Measurements from ENCODE around the gene NIPAL3. TPM values are rescaled to one million over a fixed set of nuclear protein-coding genes. Genes with fewer than 3 reads are reported as not detected.

The NIPAL3 gene
- polyA plus RNA-seq, 1 donor from 2014 or later, result 9.6 TPM

GRCh38 chr1:24502065-24502708 is 86.6 kb downstream of the NIPAL3 start:
- Histone ChIP-seq H3K79me2 (replicated peaks; ENCODE audit: insufficient read depth, low read length) (no peaks in the 10 kb centered on the region), H3K9me3 (ENCODE audit: low read length) (no peaks in the 10 kb centered on the region), H3K9ac (ENCODE audit: low read length) (peak overlapping the region; percentile 79), H3K27me3 (ENCODE audit: insufficient read depth, low read depth, low read length) (peaks cover 16% of the 10 kb centered on the region), H4K20me1 (ENCODE audit: insufficient read depth) (no peaks in the 10 kb centered on the region), H3F3A (ENCODE audit: insufficient read depth, low read length, poor library complexity, severe bottlenecking) (no peaks in the 10 kb centered on the region), H3K4me2 (ENCODE audit: low read length) (peak overlapping the region; percentile 48), H3K27ac (ENCODE audit: low read length) (peak overlapping the region; percentile 57), H3K9me2 (ENCODE audit: insufficient read depth, low read length) (no peaks in the 10 kb centered on the region), H3K4me3 (ENCODE audit: low read length) (peak overlapping the region; percentile 83), H2AFZ (ENCODE audit: low read depth, low read length) (peak overlapping the region; percentile 83), H3K36me3 (ENCODE audit: insufficient read depth, low read length) (no peaks in the 10 kb centered on the region)
- TF ChIP-seq REST (IDR thresholded peaks at IDR 0.05; ENCODE audit: borderline replicate concordance) (peak; percentile 51), EP300 (conservative IDR thresholded peaks at IDR 0.05; ENCODE audit: poor library complexity, severe bottlenecking) (peak; percentile 10), SMC3 (conservative IDR thresholded peaks at IDR 0.05; ENCODE audit: poor library complexity) (peak; percentile 23), TAF1 (IDR thresholded peaks at IDR 0.05; ENCODE audit: low read depth) (no peak), RAD21 (conservative IDR thresholded peaks at IDR 0.05) (no peak), POLR2AphosphoS5 (IDR thresholded peaks at IDR 0.05) (no peak), MXI1 (conservative IDR thresholded peaks at IDR 0.05; ENCODE audit: poor library complexity, severe bottlenecking) (peak; percentile 24), EZH2 (IDR thresholded peaks at IDR 0.05; ENCODE audit: borderline replicate concordance, insufficient read depth, low read length, poor library complexity, severe bottlenecking) (no peak), CTCF (IDR thresholded peaks at IDR 0.05; ENCODE audit: poor library complexity, severe bottlenecking) (no peak)

- Histone ChIP-seq H3K9me3 (ENCODE audit: low read length) (no peaks in the 10 kb centered on the region), H3K27ac (ENCODE audit: low read length) (peak within 1 kb of the TSS; percentile 57), H3K4me3 (ENCODE audit: low read length) (peak within 1 kb of the TSS; percentile 83), H3K4me2 (ENCODE audit: low read length) (peak within 1 kb of the TSS; percentile 48), H3K9me2 (ENCODE audit: insufficient read depth, low read length) (no peaks in the 10 kb centered on the region), H3K79me2 (replicated peaks; ENCODE audit: insufficient read depth, low read length) (no peaks in the 10 kb centered on the region), H4K20me1 (ENCODE audit: insufficient read depth) (no peaks in the 10 kb centered on the region), H3K9ac (ENCODE audit: low read length) (peak within 1 kb of the TSS; percentile 79), H2AFZ (ENCODE audit: low read depth, low read length) (peak within 1 kb of the TSS; percentile 83), H3K36me3 (ENCODE audit: insufficient read depth, low read length) (no peaks in the 10 kb centered on the region), H3F3A (ENCODE audit: insufficient read depth, low read length, poor library complexity, severe bottlenecking) (no peaks in the 10 kb centered on the region), H3K27me3 (ENCODE audit: insufficient read depth, low read depth, low read length) (peaks cover 16% of the 10 kb centered on the region)
- peak; percentile 44 for TF ChIP-seq POLR2AphosphoS5 (IDR thresholded peaks at IDR 0.05)
- no peak for TF ChIP-seq REST (IDR thresholded peaks at IDR 0.05; ENCODE audit: borderline replicate concordance)
Observed at GRCh38 chr1:24502709-24503058, 87.1 kb downstream of the NIPAL3 start, which contains the start of gene RCAN3. Gene RCAN3 (plus strand): TSS chr1:24502836. CDS start chr1:24514373, 11,537 bp downstream.
